Fibroblast of skin of abdomen (primary cell): ENCODE results near the gene SAMD9L.
"Not testable (repeated sequence)": the region's sequence is repeated elsewhere in the genome, so short reads cannot be mapped to it uniquely, and the experiment has no call there.

ENCODE experiments used
- DNase-seq: peaks from one replicate; pipeline ENCODE4 v3.0.0-alpha.2; 2013

The SAMD9L gene

GRCh38 chr7:93145354-93145753 is 2.8 kb downstream of the SAMD9L start:
- no peak for DNase-seq

- DNase-seq = peak; percentile 16
Measured at GRCh38 chr7:93142127-93142526, 6.1 kb downstream of the SAMD9L start.

GRCh38 chr7:93140582-93141191 is 7.5 kb downstream of the SAMD9L start:
- DNase-seq = no peak

GRCh38 chr7:93138576-93138975 is 9.6 kb downstream of the SAMD9L start:
- no peak for DNase-seq

- DNase-seq = no peak
Measured at GRCh38 chr7:93133005-93133404, 15.2 kb downstream of the SAMD9L start.

- DNase-seq = no peak
Measured at GRCh38 chr7:93132216-93132615, 16.0 kb downstream of the SAMD9L start.

GRCh38 chr7:93126954-93127353 is 21.2 kb downstream of the SAMD9L start:
- not testable (repeated sequence) for DNase-seq

- not testable (repeated sequence) for DNase-seq
Measured at GRCh38 chr7:93123532-93123931, 24.7 kb downstream of the SAMD9L start.

GRCh38 chr7:93120592-93121549 is 27.3 kb downstream of the SAMD9L start:
- DNase-seq = no peak

- no peak for DNase-seq
Measured at GRCh38 chr7:93119191-93119905, 28.8 kb downstream of the SAMD9L start.

- DNase-seq = peak; percentile 80
Measured at GRCh38 chr7:93117852-93118530, 30.2 kb downstream of the SAMD9L start, which contains the start of gene SAMD9. TSS of gene SAMD9 (minus strand) at chr7:93117979. CDS start at chr7:93106097, 11,882 bp downstream.

GRCh38 chr7:93117327-93117726 is 30.9 kb downstream of the SAMD9L start:
- no peak for DNase-seq

GRCh38 chr7:93115796-93116195 is 32.4 kb downstream of the SAMD9L start:
- DNase-seq = peak; percentile 23

GRCh38 chr7:93108003-93108402 is 40.2 kb downstream of the SAMD9L start:
- no peak for DNase-seq

GRCh38 chr7:93097388-93097787 is 50.8 kb downstream of the SAMD9L start:
- DNase-seq = no peak

GRCh38 chr7:93092757-93093370 is 55.3 kb downstream of the SAMD9L start:
- DNase-seq = peak; percentile 31
